ENCODE data around the gene MTURN. TPM values are rescaled to one million over a fixed set of nuclear protein-coding genes. Genes with fewer than 3 reads are reported as not detected.

The MTURN gene
- total and polyA plus RNA-seq, 9 of the 15 experiments (the other 6 are each of a cell fraction or from before 2014, with no cell fraction given): 0.94 to 14.8 (median 6.4) TPM

DNA sequence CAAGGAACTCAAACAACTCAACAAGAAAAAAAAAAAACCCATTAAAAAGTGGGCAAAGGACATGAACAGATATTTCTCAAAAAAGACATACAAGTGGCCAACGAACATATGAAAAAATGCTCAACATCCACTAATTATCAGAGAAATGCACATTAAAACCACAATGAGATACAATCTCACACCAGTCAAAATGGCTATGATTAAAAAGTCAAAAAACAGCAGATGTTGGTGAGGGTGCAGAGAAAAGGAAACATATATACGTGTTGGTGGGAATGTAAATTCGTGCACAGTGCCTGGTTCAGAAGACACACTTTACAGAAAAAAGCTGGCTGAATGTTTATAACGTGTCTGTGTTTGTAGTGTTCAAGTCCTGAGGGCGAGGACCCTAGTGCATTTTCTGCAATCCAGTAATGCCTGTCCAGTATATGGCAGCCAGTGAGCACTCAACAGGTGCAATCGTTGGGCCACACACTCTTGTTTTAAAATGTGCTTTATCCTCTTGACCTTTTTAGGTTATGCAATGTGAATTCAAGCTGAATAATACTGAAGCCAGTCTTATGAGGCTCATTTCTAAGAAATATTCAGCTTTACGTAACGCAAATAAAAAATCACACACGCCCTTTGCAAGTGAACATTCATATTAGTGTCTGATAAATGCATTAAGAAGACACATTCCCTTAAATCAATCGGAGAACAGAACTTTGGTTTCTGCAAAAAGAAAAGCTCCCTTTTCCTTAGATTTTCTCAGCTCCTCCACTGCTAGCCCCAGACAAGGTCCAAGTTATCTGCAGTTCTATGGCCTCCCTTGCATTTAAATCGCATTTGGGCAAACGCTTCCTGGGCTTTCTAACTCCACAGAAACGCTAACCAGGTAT lies 813 bp upstream of the MTURN start (continued):
- TF ChIP-seq, protein P1, sequence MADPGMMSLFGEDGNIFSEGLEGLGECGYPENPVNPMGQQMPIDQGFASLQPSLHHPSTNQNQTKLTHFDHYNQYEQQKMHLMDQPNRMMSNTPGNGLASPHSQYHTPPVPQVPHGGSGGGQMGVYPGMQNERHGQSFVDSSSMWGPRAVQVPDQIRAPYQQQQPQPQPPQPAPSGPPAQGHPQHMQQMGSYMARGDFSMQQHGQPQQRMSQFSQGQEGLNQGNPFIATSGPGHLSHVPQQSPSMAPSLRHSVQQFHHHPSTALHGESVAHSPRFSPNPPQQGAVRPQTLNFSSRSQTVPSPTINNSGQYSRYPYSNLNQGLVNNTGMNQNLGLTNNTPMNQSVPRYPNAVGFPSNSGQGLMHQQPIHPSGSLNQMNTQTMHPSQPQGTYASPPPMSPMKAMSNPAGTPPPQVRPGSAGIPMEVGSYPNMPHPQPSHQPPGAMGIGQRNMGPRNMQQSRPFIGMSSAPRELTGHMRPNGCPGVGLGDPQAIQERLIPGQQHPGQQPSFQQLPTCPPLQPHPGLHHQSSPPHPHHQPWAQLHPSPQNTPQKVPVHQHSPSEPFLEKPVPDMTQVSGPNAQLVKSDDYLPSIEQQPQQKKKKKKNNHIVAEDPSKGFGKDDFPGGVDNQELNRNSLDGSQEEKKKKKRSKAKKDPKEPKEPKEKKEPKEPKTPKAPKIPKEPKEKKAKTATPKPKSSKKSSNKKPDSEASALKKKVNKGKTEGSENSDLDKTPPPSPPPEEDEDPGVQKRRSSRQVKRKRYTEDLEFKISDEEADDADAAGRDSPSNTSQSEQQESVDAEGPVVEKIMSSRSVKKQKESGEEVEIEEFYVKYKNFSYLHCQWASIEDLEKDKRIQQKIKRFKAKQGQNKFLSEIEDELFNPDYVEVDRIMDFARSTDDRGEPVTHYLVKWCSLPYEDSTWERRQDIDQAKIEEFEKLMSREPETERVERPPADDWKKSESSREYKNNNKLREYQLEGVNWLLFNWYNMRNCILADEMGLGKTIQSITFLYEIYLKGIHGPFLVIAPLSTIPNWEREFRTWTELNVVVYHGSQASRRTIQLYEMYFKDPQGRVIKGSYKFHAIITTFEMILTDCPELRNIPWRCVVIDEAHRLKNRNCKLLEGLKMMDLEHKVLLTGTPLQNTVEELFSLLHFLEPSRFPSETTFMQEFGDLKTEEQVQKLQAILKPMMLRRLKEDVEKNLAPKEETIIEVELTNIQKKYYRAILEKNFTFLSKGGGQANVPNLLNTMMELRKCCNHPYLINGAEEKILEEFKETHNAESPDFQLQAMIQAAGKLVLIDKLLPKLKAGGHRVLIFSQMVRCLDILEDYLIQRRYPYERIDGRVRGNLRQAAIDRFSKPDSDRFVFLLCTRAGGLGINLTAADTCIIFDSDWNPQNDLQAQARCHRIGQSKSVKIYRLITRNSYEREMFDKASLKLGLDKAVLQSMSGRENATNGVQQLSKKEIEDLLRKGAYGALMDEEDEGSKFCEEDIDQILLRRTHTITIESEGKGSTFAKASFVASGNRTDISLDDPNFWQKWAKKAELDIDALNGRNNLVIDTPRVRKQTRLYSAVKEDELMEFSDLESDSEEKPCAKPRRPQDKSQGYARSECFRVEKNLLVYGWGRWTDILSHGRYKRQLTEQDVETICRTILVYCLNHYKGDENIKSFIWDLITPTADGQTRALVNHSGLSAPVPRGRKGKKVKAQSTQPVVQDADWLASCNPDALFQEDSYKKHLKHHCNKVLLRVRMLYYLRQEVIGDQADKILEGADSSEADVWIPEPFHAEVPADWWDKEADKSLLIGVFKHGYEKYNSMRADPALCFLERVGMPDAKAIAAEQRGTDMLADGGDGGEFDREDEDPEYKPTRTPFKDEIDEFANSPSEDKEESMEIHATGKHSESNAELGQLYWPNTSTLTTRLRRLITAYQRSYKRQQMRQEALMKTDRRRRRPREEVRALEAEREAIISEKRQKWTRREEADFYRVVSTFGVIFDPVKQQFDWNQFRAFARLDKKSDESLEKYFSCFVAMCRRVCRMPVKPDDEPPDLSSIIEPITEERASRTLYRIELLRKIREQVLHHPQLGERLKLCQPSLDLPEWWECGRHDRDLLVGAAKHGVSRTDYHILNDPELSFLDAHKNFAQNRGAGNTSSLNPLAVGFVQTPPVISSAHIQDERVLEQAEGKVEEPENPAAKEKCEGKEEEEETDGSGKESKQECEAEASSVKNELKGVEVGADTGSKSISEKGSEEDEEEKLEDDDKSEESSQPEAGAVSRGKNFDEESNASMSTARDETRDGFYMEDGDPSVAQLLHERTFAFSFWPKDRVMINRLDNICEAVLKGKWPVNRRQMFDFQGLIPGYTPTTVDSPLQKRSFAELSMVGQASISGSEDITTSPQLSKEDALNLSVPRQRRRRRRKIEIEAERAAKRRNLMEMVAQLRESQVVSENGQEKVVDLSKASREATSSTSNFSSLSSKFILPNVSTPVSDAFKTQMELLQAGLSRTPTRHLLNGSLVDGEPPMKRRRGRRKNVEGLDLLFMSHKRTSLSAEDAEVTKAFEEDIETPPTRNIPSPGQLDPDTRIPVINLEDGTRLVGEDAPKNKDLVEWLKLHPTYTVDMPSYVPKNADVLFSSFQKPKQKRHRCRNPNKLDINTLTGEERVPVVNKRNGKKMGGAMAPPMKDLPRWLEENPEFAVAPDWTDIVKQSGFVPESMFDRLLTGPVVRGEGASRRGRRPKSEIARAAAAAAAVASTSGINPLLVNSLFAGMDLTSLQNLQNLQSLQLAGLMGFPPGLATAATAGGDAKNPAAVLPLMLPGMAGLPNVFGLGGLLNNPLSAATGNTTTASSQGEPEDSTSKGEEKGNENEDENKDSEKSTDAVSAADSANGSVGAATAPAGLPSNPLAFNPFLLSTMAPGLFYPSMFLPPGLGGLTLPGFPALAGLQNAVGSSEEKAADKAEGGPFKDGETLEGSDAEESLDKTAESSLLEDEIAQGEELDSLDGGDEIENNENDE (IDR thresholded peaks at IDR 0.05; ENCODE audit: low read depth, low read length): no peak
- TF ChIP-seq ZNF717 (CRISPR knock-in tag; IDR thresholded peaks at IDR 0.05) (no peak), ZNF134 (CRISPR knock-in tag; conservative IDR thresholded peaks at IDR 0.05) (no peak), RBM39 (optimal IDR thresholded peaks at IDR 0.05; ENCODE audit: low read depth, low read length) (no peak), TEAD1 (CRISPR knock-in tag; IDR thresholded peaks at IDR 0.05) (0 out of 4 replicates have a peak, but pooled peaks of 1 of the 2 experiments have one; percentile 70), CEBPB (tag; IDR thresholded peaks at IDR 0.05) (peak; percentile 44), SP1 (CRISPR knock-in tag; IDR thresholded peaks at IDR 0.05) (peak; percentile 51; the same call in 1 of the 2 replicates), ZEB2 (IDR thresholded peaks at IDR 0.05) (peak; percentile 46; the same call in 1 of the 2 replicates), GABPB1 (CRISPR knock-in tag; IDR thresholded peaks at IDR 0.05) (0 out of 2 replicates have a peak, but pooled peaks have one; percentile 39)
- TF ChIP-seq, protein P2, sequence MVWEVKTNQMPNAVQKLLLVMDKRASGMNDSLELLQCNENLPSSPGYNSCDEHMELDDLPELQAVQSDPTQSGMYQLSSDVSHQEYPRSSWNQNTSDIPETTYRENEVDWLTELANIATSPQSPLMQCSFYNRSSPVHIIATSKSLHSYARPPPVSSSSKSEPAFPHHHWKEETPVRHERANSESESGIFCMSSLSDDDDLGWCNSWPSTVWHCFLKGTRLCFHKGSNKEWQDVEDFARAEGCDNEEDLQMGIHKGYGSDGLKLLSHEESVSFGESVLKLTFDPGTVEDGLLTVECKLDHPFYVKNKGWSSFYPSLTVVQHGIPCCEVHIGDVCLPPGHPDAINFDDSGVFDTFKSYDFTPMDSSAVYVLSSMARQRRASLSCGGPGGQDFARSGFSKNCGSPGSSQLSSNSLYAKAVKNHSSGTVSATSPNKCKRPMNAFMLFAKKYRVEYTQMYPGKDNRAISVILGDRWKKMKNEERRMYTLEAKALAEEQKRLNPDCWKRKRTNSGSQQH (CRISPR knock-in tag; IDR thresholded peaks at IDR 0.05): no peak
- TF ChIP-seq, protein P3, sequence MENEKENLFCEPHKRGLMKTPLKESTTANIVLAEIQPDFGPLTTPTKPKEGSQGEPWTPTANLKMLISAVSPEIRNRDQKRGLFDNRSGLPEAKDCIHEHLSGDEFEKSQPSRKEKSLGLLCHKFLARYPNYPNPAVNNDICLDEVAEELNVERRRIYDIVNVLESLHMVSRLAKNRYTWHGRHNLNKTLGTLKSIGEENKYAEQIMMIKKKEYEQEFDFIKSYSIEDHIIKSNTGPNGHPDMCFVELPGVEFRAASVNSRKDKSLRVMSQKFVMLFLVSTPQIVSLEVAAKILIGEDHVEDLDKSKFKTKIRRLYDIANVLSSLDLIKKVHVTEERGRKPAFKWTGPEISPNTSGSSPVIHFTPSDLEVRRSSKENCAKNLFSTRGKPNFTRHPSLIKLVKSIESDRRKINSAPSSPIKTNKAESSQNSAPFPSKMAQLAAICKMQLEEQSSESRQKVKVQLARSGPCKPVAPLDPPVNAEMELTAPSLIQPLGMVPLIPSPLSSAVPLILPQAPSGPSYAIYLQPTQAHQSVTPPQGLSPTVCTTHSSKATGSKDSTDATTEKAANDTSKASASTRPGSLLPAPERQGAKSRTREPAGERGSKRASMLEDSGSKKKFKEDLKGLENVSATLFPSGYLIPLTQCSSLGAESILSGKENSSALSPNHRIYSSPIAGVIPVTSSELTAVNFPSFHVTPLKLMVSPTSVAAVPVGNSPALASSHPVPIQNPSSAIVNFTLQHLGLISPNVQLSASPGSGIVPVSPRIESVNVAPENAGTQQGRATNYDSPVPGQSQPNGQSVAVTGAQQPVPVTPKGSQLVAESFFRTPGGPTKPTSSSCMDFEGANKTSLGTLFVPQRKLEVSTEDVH (IDR thresholded peaks at IDR 0.05; ENCODE audit: low read depth, partially characterized antibody): peak; percentile 45
